Fibroblast of lung (primary cell): ENCODE data around the gene TBC1D8.

Source experiments
- CTCF ChIP-seq, 2 donors: IDR thresholded peaks in 1 of 2; conservative IDR thresholded peaks in 1 of 2; 1 replicate in 1 of 2; 2 replicates in 1 of 2; pipeline ENCODE4 v1.5.1; 2011 to 2012; ENCODE audit warnings: low read length in 2 of 2, control low read depth in 1 of 2, inconsistent platforms in 1 of 2, low read depth in 1 of 2, mild to moderate bottlenecking in 1 of 2
- EZH2 ChIP-seq: IDR thresholded peaks from 2 replicates; pipeline ENCODE4 v1.5.1; 2012; ENCODE audit warnings: low read length, control low read depth, mild to moderate bottlenecking; ENCODE audit errors: missing control alignments

GRCh38 chr2:101052147-101052546, 99.0 kb downstream of the TBC1D8 start:
- TF ChIP-seq CTCF (conservative IDR thresholded peaks at IDR 0.05 in 1 of 2, IDR thresholded peaks at IDR 0.05 in 1 of 2; ENCODE audit: low read depth in 1 of 2, low read length in 2 of 2) (no peak), EZH2 (no peak)
